Adrenal gland (tissue), 5 donors: ENCODE measurements around the gene ATP6V0D1.

ENCODE experiments used
- POLR2A ChIP-seq, 2 donors: fragments of 450-650 bp; IDR thresholded peaks; one replicate each; pipeline ENCODE4 v1.6.1; 2017; ENCODE audit warnings: antibody characterized with exemption in 2 of 2, mild to moderate bottlenecking in 2 of 2, moderate library complexity in 1 of 2
- TF ChIP-seq, protein P1 (sequence below), 6 experiments: fragments of 450-650 bp in 4 of 6; fragments of 200-600 bp in 2 of 6; sonication (generic) in 1 of 6; IDR thresholded peaks; 1 replicate in 5 of 6; 2 replicates in 1 of 6; pipeline versions ENCODE4 v1.5.1 to v1.8.0; 2016 to 2021; ENCODE audit warnings: antibody characterized with exemption in 6 of 6, mild to moderate bottlenecking in 2 of 6, moderate library complexity in 1 of 6
- donor health status: DM: no; HTN: no; CAD: no.

DNA sequence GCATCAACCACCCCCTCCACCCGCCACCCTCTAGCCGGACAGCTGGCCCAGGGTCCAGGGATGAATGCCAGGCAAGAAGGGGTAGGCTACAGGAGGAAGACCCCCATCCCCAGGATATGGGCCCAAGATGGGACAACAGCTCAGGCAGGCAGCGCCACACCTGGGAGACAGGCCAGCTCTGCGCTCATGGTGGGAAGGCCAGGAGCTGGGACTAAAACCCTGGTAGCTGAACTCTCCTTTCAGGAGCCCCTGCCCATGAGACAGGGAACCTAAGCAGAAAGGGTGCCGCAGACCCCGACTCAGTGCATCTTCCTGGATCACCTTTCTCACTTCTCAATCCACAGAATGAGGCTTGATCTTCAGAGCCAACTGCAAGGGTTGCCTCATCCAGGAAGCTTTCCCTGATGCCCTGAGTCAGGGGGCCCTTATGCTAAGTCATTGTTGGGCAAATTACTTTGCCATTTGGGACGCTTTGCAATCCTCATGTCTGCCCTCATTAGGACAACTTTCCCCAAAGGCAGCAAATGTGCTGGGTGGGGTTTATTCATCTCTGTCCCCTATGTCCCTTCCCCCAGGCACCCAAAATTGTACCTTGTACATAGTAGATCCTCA lies 73.7 kb downstream of the ATP6V0D1 start:
- TF ChIP-seq, protein P1, sequence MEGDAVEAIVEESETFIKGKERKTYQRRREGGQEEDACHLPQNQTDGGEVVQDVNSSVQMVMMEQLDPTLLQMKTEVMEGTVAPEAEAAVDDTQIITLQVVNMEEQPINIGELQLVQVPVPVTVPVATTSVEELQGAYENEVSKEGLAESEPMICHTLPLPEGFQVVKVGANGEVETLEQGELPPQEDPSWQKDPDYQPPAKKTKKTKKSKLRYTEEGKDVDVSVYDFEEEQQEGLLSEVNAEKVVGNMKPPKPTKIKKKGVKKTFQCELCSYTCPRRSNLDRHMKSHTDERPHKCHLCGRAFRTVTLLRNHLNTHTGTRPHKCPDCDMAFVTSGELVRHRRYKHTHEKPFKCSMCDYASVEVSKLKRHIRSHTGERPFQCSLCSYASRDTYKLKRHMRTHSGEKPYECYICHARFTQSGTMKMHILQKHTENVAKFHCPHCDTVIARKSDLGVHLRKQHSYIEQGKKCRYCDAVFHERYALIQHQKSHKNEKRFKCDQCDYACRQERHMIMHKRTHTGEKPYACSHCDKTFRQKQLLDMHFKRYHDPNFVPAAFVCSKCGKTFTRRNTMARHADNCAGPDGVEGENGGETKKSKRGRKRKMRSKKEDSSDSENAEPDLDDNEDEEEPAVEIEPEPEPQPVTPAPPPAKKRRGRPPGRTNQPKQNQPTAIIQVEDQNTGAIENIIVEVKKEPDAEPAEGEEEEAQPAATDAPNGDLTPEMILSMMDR (IDR thresholded peaks at IDR 0.05): no peak
- TF ChIP-seq POLR2A (IDR thresholded peaks at IDR 0.05): no peak
